Measurements from ENCODE around the gene TSPAN33. TPM values are rescaled to one million over a fixed set of nuclear protein-coding genes. Genes with fewer than 3 reads are reported as not detected.

The TSPAN33 gene
- total RNA-seq, 4 donors from 2014 or later, result 2.5 to 8.1 (median 2.9) TPM

GRCh38 chr7:129205126-129205818 lies 60.8 kb downstream of the TSPAN33 start:
- in situ Hi-C loops (cut with MboI; ENCODE audit: low pct_ligation_motif_present in 1 of 4, low pct_unique_long_range_greater_than_20kb in 1 of 4, low sequenced_read_pairs in 3 of 4) (loop anchor here in 3 of 4 donors (25.0 kb wide), 1 partner anchor 257 kb away; no protein-coding TSS in a partner anchor), intact Hi-C loops (cut with DNase I; ENCODE audit: low total_unique reads) (no loop called here)
- DNase-seq, result no peak
- Histone ChIP-seq H3K4me3 (no peak overlapping the region), H3K36me3 (no peaks in the 10 kb centered on the region), H3K27me3 (no peaks in the 10 kb centered on the region), H3K4me1 (no peaks in the 10 kb centered on the region), H3K27ac (no peak overlapping the region), H3K9me3 (no peaks in the 10 kb centered on the region)
- TF ChIP-seq POLR2A (IDR thresholded peaks at IDR 0.05) (no peak), CTCF (IDR thresholded peaks at IDR 0.05) (no peak), EP300 (IDR thresholded peaks at IDR 0.05; ENCODE audit: low read depth) (no peak), POLR2AphosphoS5 (IDR thresholded peaks at IDR 0.05) (no peak)
- 85% methylated on average over 29 of the region's 29 CpGs; no CpG with 5 or more reads in 1 of the 2 donors for WGBS, 2 donors (ENCODE audit: low coverage in 1 of 2)

- Histone ChIP-seq H3K36me3 (no peaks in the 10 kb centered on the region), H3K9me3 (no peaks in the 10 kb centered on the region), H3K4me1 (no peaks in the 10 kb centered on the region), H3K27me3 (no peaks in the 10 kb centered on the region), H3K27ac (no peak overlapping the region), H3K4me3 (no peak overlapping the region)
- no peak for TF ChIP-seq POLR2AphosphoS5 (IDR thresholded peaks at IDR 0.05)
- TF ChIP-seq POLR2A (IDR thresholded peaks at IDR 0.05), result no peak
- TF ChIP-seq EP300 (IDR thresholded peaks at IDR 0.05; ENCODE audit: low read depth), result no peak
- no peak for TF ChIP-seq CTCF (IDR thresholded peaks at IDR 0.05)
- DNase-seq, result no peak
- WGBS, 2 donors (ENCODE audit: low coverage in 1 of 2), result 93% methylated on average over 18 of the region's 18 CpGs; no CpG with 5 or more reads in 1 of the 2 donors
- in situ Hi-C loops (cut with MboI; ENCODE audit: low pct_ligation_motif_present in 1 of 4, low pct_unique_long_range_greater_than_20kb in 1 of 4, low sequenced_read_pairs in 3 of 4), result loop anchor here in 3 of 4 donors (25.0 kb wide), 1 partner anchor 256 kb away; no protein-coding TSS in a partner anchor
- intact Hi-C loops (cut with DNase I; ENCODE audit: low total_unique reads), result no loop called here
These were observed 61.7 kb downstream of the TSPAN33 start for GRCh38 chr7:129205987-129206785.

GRCh38 chr7:129208667-129209066 lies 64.2 kb downstream of the TSPAN33 start:
- H3K27me3 ChIP-seq, result no peaks in the 10 kb centered on the region
- no peak overlapping the region for H3K27ac ChIP-seq
- no peaks in the 10 kb centered on the region for H3K36me3 ChIP-seq
- no peak for DNase-seq
- in situ Hi-C loops (cut with MboI; ENCODE audit: low pct_ligation_motif_present in 1 of 4, low pct_unique_long_range_greater_than_20kb in 1 of 4, low sequenced_read_pairs in 3 of 4), result loop anchor here in 3 of 4 donors (25.0 kb wide), 1 partner anchor 254 kb away; no protein-coding TSS in a partner anchor
- H3K4me1 ChIP-seq, result no peaks in the 10 kb centered on the region
- H3K9me3 ChIP-seq, result no peaks in the 10 kb centered on the region
- WGBS, 2 donors (ENCODE audit: low coverage in 1 of 2), result 50 to 79% methylated on average over 1 to 9 of the region's 9 CpGs
- intact Hi-C loops (cut with DNase I; ENCODE audit: low total_unique reads), result no loop called here
- TF ChIP-seq POLR2A (IDR thresholded peaks at IDR 0.05) (no peak), POLR2AphosphoS5 (IDR thresholded peaks at IDR 0.05) (no peak), CTCF (IDR thresholded peaks at IDR 0.05) (no peak), EP300 (IDR thresholded peaks at IDR 0.05; ENCODE audit: low read depth) (no peak)
- H3K4me3 ChIP-seq, result no peak overlapping the region
